K562 treated with DMSO at 1 percent for 48 hours (cell line): ENCODE data around the gene DNAAF8. TPM values are rescaled to one million over a fixed set of nuclear protein-coding genes. Genes with fewer than 3 reads are reported as not detected.

Experiments used
- total RNA-seq: library from RNA; unstranded; fragments of 300-600 nt; gene quantifications from 2 replicates; pipeline ENCODE4 v1.2.3, GENCODE V29; 2022; ENCODE audit warnings: low replicate concordance; ENCODE audit errors: extremely low read depth

DNAAF8 gene
- not detected in 2 replicates for total RNA-seq

DNA sequence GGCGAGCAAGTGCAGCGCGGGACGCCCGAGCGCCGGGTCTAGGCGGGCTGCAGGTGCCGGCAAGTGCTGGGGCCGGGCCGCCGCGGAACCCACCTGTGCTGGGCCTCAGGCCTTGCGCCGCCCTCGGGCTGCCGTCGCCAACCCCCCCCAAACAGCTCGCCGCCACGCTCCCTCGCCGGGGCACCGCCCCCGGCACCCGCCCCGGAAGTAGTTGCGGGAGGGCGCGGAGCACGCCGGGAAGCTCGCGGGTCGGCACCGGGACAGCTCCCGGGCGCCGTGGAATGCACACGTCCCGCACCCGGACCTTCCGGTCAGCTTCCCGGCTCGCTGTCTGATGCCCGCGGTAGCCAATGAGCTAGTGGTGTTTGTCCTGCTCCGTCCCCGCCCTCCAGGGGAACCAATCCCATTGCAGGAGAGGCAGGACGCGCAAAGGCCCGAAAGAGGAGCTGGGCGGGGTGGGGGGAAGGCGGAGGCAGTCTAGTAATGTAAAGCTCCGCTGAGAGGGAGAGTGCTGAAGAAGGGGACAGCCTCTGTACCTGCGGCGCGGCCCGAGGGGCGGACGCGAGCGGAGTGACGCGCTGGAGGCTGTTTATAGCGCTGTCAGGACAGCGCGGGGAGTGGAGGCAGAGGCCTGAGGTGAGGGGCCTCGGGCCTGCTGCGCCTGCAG lies at the start of gene DNAAF8, which contains the start of gene ANKS3:
DNAAF8 (plus strand) TSS at position 475 of the 667 bp plus-strand sequence. CDS start 1,978 bp downstream, outside the sequence.
ANKS3 (minus strand) TSS at position 209 of the 667 bp plus-strand sequence. CDS start 4,122 bp downstream, outside the sequence.

DNA sequence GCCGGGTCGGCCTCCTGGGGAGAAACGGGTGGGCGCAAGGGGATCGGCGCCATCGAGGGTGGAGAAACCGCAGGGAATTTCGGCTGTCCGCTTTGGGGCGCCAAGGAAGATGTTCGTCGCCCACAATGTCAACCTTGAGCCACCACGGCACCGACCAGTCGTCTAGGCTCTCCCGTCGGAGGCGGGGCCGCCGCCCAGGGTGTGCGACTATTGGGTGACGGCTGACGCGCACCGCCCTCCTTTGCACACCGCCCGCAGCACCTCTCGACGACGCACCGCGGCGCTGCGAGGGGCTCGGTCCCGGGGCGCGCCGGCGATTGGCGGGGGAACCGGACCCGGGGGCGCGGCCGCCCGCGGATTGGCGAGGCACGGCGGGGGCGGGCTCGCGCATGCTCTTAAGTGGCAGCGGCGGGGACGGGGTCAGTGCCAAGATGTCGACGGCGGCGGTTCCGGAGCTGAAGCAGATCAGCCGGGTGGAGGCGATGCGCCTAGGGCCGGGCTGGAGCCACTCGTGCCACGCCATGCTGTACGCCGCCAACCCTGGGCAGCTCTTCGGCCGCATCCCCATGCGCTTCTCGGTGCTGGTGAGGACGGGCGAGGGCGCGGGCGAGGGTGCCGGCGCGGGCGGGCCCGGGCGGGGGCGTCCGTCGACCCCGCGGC lies 40.9 kb upstream of the DNAAF8 start, which contains the start of gene NUDT16L1:
NUDT16L1 (plus strand) TSS at position 267 of the 660 bp plus-strand sequence; CDS start at position 432, 165 bp downstream.

DNA sequence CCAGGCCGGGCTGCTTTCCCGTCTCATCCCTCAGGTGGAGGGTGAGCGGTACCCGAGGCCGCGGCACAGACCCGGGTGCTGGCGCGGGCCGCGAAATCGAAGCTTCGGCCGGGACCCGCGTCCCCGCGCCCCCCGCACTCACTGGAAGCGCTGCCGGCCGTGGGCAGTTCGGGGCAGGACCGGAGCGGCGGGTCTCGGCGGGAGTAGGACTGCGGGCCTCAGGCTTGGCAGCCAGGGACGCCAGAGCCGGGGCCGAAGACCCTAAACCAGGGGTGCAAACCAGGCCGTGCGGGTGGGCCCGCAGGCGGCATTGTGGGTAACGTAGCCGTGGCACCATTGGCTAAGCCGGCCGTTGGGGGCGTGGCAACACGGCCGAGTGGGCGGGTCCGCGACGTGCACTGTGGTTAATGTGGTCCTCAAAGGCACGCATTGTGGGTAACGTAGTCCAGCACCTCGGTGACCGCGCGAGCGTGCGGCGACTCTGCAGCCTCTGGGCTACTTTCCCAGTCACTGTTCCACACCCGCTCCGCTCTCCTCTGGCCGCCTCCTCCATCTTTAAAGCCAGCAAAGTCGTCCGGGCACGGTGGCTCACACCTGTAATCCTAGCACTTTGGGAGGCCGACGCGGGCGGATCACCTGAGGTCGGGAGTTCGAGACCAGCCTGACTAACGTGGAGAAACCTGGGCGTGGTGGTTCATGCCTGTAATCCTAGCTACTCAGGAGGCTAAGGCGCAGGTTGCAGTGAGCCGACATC lies 32.7 kb downstream of the DNAAF8 start, which contains the start of gene ZNF500:
ZNF500 (minus strand) TSS at position 288 of the 754 bp plus-strand sequence. CDS start 1,184 bp downstream, outside the sequence.

DNA sequence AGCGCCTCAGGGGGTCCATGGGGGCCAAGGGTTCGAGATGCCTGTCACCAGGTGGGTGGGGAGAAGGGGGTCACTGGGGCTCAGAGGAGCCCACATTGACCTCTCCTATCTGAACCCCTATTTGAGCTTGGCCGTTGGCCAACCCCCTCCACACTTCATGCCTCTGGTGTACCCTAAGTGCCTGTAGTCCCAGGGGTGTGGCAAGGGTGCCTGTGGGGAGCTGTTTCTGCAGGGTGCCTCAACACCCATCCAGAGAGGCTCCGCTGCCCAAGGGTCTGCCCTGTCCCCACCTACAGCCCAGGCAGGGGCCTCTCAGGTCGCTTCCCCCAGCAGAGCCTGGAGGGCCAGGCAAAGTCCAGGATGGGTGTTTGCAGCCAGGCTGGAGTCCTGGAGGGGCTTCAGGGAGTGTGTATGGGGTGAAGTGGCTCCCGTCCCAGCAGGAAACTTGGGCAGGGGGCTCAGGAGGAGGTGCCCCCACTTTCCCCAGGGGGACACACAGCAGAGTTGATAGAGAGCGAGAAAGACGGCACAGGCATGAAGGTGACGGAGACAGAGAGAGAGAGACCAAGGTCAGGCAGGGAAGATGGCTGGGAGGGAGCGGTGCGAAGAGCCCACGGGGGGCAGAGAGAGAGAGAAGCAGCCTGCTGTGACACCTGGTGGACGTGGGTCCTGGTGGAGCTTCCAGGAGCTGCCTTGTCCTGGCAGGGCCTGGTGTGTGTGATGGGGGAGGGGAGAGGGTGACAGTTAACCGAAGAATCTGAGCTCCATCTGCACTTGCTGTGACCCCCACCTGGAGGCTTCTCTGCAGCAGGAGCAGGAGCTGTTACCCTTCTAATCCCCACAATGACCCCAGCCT lies 53.5 kb downstream of the DNAAF8 start, which contains the start of gene SEPTIN12:
SEPTIN12 (minus strand) TSS at position 719 of the 856 bp plus-strand sequence; CDS start at position 19, 700 bp downstream.

DNA sequence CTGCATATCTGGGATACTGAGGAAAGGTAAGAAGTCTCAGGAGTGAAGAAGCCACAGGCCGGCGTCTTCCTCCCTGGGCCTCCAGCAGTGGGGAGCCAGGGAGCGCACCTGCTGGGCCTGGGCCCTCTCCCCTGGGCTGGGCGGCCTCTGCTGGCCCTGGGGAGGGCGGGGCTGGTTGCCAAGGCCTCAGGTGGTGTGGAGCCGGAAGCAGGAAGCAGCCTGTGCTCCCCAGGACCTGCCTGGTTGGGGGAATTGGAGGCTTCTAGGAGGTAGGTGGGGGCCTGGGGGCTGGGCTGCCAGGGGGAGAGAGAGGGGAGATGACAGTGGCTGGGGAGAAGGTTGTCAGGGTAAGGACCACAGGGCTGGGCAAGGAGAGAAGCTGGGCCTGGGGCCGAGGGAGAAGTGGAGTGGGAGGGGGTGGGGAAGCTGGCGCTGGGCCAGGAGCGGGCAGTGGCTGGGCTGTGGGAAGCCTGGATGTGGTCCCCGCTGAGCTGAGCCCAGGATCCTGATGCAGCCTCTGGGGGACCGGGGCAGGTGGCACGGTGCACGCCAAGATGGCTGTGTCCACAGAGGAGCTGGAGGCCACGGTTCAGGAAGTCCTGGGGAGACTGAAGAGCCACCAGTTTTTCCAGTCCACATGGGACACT lies 61.0 kb downstream of the DNAAF8 start, which contains the start of gene SMIM22:
SMIM22 (plus strand) TSS at position 189 of the 647 bp plus-strand sequence; CDS start at position 555, 366 bp downstream.

Other genes starting within 250 kb of the DNAAF8 start
- gene CDIP1, start 195.8 kb upstream of the DNAAF8 start, total RNA-seq, result not detected in 2 replicates
- gene C16orf96, start 178.2 kb upstream of the DNAAF8 start, total RNA-seq, result not detected in 2 replicates
- not detected in 2 replicates for gene UBALD1, start 119.6 kb upstream of the DNAAF8 start, total RNA-seq
- not detected in 2 replicates for gene MGRN1, start 109.7 kb upstream of the DNAAF8 start, total RNA-seq
- gene NUDT16L1, start 41.0 kb upstream of the DNAAF8 start, total RNA-seq, result not detected in 2 replicates
- gene ANKS3, start 266 bp upstream of the DNAAF8 start, total RNA-seq, result not detected in 2 replicates
- gene ZNF500, start 32.6 kb downstream of the DNAAF8 start, total RNA-seq, result not detected in 2 replicates
- gene SEPTIN12, start 53.8 kb downstream of the DNAAF8 start, total RNA-seq, result not detected in 2 replicates
- not detected in 2 replicates for gene SMIM22, start 60.8 kb downstream of the DNAAF8 start, total RNA-seq
- not detected in 2 replicates for gene ROGDI, start 68.1 kb downstream of the DNAAF8 start, total RNA-seq
- gene GLYR1, start 112.8 kb downstream of the DNAAF8 start, total RNA-seq, result not detected in 2 replicates
- not detected in 2 replicates for gene UBN1, start 112.9 kb downstream of the DNAAF8 start, total RNA-seq
- not detected in 2 replicates for gene PPL, start 202.6 kb downstream of the DNAAF8 start, total RNA-seq
- gene SEC14L5, start 223.8 kb downstream of the DNAAF8 start, total RNA-seq, result not detected in 2 replicates